Measurements from ENCODE around the gene PAQR9.

GRCh38 chr3:142930463-142930862 is 33.0 kb downstream of the PAQR9 start:
- TF ChIP-seq CTCF (IDR thresholded peaks at IDR 0.05; ENCODE audit: insufficient read depth, low read depth, low read length) = no peak
- no peak for TF ChIP-seq EZH2 (IDR thresholded peaks at IDR 0.05; ENCODE audit: insufficient read depth, low read length)
